GM21619 (cell line): ENCODE results near the gene RYR1.

ENCODE experiments used
- ATAC-seq: cut with Tn5 transposase; IDR thresholded peaks from one replicate; pipeline ENCODE4 v1.9.1; 2021; ENCODE audit not compliant: unreplicated experiment

The RYR1 gene

DNA sequence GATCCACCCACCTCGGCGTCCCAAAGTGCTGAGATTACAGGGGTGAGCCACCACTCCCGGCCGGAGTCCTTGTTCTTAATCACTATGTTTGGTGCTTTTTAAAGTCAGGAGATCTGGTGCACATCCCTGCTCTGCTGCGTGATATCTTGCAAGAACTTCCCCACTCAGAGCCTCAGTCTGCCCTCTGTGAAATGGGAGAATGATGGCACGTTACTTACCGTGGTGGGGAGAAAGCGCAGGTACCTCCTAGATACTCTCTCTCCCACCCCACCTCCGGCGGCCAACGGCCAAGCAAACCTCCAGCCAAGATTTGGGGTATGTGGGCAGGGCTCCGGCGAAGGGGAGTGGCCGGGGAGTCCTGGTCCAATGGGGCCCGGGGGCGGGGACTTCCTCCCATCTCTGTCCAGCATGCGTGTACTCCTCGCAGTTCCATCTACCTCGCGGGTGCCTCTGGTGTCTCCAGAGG is at the start of gene RYR1:
Gene RYR1, plus strand, starts transcription at position 424 of the 466 bp plus-strand sequence. CDS start 139 bp downstream, outside the sequence.
- no peak for ATAC-seq

DNA sequence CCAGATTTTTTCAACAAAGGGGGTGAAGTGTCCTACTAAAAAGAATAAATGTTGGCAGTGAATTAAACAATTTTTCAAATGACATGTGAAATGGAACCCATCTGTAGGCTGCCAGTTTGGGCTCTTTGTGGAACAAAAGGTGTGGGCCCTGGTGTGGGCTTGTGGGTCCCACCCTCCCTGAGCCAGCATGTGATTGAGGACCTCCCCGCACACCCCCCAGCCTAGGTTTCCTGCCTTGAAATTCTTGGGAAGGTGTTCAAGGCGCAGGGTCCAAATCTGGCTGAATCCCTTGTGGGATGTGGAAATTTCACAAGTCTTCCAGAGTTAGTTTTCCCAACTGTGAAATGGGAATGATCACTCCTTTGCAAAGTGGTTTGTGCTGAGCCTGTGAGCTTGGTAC is 49.7 kb upstream of the RYR1 start:
- ATAC-seq, result no peak

DNA sequence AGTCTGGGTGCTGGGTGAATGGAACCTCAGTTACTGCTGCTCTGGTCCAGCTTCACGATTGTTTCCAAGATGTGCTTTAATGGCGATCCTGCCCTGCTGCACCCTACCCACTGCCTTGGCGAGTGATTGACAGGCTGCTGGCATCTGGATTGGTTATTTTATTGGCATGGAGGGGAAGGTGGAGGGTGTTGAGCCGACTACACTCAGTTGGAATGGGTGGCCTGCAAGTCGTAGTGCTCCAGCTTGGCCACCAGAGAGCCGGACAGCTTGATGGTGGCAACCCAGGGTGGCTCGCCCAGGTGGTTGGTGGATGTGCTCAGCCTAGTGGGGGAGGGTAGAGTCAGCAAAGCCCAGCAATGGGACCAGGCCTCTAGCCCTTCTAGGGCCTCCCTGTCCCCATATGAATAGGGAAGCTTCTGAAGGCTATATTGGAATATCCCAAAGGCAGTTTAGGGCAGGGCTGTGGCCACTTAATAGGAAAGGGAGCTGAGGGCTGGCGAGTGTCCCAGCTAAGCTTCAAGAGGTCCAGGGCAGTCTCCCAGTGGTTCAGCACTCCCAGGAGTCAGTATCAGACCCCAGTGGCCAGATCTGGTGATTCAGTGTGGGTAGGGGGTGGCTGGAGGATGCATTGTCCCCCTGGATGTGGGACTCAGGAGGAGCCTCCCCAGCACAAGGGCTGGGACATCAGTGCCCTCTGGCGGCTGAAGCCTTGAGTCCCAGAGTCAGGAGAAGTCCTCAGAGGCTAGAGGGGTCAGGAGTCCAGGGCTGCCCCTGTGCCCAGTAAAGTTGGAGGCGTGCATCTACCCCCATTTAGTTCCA is 49.1 kb upstream of the RYR1 start:
- ATAC-seq, result no peak

DNA sequence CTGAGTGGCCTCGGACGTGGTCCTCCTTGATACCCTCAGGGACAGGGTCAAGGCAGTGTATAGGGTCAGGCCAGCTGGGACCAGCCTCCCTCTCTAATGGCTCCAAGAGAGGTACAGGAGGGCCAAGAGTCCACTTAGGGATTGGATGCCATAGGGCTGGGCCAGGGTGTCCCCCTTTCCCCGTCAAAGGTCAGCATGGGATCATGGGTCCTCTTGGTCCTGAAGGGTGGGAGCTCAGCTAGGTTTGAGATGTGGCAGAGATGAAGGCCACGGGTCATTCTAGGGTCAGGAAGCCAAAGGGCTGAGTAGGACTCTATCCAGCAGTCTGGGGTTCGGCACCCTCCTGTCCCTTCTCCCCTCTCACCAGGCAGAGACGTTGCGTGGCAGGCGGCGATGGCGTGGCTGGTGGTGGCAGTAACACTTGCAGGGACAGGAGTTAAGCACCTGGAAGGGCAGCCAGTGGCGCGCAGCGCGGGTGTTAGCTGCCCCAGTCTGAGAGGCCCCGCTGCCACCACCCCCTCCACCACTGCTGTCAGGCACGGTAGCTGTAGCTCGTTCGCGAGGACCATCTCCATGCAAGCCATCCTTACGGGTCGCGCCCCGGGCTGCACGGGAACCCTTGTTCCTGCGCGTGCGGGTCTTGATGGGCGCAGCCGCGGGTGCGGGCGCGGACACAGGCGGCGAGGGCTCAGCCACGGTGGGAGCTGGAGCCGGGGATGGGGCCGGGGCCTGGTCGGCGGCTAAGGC is 48.3 kb upstream of the RYR1 start:
- no peak for ATAC-seq

DNA sequence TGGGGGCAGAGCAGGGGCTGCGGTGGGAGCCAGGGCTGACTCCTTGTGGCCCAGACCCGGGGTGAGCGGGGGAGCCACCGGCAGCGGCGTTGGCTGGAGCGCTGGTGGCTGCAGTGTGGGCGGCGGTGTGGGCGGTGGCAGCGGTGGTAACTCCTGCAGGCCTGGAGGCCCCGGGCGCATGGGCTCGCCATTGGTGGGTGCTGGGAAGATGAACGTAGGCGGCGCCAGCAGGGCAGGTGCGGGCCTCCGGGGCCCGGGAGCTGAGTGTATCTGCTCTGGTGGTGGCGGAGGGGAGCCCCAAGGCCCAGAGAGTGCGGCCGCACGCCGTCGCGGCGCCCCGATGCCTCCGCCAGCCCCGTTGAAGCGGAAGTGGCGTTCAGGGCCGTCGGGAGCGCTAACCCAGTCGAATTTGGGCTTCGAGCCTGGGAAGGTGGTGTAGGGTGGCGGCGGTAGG is 47.7 kb upstream of the RYR1 start:
- no peak for ATAC-seq

DNA sequence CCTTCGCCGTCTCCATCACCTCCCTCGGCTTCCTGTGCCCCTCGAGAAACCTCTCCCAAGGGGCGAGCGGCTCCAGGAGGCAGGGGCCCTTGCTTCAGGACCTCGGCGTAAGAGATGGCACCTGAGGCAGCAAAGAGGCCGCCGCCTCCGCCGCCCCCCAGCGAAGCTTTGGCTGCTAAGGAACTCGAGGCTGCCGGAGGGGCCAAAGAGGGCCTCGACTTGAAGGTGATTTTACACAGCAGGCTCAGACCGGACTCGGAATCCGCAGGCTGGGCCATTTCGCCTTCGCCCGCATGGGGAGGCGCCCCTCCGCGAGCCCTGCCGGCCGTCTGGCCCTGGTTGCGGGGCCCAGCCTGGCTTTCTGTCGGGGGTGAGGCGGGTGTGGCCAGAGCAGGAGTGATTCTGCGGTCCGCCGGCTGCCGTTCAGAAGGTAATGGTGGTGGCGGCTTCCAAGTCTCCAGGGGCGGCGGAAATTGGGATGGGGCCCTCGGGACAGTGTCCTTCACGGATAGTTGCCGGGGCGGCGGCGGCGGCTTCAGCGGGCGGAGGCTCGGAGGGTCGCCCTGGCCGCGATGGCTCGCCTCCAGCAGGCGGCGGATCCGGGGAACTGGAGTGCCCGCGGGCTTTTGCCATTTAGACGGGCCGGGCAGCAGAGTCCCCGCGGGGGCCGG is 47.1 kb upstream of the RYR1 start:
- ATAC-seq, result no peak

DNA sequence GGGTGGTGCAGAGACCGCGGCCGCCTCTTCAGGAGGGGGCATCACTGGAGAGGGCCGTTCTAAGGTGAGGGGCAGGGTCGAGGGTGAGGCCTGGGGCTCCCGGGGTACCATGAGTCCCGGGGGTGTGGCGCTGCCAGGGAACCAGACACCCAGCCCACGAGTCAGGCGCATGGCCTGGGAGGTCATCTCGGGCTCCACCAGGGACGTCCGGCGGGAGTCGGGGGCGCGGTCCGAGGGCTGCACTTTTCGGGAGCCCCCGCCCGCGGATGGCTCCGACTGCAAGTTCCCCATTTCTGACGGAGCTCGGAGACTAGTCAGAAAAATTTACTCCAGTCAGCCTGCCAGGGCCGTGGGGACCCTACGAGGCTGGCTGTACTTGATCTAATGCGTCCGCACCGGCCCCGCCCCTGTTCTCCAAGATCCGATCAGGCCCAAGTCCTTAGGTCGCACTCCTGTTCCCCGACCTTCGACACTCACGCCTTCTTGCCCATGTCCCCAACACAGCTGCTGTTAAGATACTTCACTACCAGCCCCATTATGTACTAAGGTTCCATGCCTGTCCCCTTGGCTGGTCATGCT is 46.4 kb upstream of the RYR1 start:
- no peak for ATAC-seq

DNA sequence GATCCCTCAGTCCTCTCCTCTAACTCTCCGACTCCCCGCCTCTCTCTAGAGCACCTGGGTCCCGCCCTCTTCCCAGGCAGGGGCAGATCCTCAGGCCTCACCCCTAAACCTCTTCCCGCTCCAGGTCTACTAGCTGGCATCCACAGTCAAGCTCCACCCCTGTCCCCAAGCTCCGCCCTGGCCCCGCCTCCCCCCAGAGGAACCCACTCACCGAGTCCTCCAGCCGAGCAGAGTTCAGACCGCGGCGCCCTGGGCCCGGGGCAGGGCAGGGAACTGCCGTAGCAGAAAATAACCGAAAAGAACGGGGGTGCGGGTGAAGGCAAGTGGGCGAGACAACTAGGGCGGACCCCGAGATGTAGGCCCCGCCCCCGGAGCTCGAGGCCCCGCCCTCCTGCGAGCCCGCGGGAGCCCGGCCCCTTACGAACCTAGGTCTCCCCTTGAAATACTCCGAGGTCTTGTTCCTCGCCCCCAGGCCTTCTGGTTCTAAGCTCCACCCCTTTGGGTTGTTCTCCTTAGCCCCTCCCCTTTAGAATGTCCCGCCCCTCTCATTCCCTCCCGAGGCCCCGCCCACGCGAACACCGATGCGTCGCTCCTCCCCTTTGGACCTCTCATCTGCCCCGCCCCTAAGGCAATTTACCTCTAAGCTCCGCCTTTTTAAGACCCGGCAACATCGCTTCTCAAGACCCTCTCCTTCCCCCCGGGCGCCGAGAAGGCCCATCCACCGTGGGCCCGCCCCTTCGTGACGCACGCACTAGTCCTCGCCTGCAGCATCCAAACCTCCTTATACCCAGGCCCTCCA is 45.7 kb upstream of the RYR1 start, which contains the start of gene GGN:
Gene GGN, minus strand, starts transcription at position 485 of the 799 bp plus-strand sequence. CDS start 773 bp downstream, outside the sequence.
- no peak for ATAC-seq

DNA sequence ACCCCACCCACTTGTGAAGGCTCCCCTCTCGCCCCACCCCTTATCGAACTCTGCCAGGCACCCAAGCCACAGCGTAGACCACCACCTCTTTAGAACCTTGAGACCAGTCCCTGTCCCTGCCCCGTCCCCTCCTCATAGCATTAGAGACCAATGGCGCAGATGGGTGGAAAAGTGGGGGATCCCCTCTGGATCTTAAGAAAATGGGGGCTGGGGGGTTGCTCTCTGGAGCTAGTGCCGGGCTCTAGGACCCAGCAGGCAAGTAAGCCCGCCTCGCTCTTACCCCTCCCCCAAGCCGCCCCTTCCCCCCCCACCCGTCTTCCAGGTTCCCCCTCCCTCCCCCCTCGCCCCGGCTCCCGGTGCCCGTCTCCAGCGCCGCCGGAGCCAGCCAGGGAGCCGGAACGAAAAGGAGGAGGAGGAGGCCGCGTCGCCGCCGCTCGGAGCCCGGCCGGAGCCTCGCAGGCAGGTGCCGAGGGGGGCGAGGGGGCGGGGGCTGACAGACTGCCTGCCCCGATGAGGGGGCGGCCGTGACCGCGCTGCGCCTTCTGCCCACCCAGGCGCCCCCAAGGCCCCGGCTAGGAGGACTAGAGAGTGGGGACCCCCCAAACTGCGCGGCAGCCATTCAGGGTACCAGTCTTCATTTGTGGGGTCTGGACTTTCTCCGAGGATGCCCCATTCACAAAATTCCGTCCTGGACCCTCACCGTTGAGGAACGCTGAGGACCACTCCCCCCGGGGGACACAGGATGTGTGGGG is 45.0 kb upstream of the RYR1 start, which contains the start of gene SPRED3:
Gene SPRED3, plus strand, starts transcription at position 349 of the 752 bp plus-strand sequence. CDS start 1,606 bp downstream, outside the sequence.
- no peak for ATAC-seq

DNA sequence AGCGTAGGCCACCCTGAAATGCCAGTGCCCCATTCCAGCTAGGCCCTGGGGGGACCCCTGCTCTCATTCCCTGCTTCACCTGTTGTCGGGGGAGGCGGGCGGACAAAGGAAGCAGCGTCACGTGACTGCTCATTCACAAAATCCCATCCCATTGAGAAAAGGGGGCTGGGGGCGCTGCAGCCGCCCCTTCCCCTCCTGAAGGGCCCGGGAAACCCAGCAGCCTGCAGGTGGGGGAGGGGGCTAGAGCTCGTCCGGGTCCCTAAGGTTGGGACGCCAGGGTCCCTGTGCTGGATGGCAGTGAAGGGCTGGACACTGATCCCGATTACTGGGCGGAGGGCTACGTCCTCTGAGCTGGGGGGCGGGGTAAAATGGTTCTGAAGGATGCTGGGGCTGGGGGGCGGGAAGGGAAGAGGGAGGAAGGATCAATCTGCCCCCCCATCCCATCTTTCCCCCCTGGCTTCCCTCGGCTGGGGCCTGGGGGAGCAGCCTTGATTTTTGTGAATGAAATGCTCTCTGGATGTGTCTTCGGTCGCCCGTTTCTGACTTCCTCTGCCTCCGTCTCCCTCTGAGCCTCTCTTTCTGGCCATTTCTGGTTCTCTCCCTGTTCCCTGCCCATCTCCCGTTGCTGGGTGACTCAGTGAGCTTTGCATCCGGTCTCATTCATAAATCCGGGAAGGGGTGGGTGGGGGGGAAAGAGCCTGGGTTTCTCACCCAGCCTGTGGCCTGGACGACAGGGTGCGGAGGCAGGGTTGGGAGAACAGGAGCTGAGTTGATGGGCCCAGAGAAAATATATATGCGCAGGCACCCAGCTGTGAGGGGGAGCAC is 44.2 kb upstream of the RYR1 start:
- ATAC-seq, result no peak

DNA sequence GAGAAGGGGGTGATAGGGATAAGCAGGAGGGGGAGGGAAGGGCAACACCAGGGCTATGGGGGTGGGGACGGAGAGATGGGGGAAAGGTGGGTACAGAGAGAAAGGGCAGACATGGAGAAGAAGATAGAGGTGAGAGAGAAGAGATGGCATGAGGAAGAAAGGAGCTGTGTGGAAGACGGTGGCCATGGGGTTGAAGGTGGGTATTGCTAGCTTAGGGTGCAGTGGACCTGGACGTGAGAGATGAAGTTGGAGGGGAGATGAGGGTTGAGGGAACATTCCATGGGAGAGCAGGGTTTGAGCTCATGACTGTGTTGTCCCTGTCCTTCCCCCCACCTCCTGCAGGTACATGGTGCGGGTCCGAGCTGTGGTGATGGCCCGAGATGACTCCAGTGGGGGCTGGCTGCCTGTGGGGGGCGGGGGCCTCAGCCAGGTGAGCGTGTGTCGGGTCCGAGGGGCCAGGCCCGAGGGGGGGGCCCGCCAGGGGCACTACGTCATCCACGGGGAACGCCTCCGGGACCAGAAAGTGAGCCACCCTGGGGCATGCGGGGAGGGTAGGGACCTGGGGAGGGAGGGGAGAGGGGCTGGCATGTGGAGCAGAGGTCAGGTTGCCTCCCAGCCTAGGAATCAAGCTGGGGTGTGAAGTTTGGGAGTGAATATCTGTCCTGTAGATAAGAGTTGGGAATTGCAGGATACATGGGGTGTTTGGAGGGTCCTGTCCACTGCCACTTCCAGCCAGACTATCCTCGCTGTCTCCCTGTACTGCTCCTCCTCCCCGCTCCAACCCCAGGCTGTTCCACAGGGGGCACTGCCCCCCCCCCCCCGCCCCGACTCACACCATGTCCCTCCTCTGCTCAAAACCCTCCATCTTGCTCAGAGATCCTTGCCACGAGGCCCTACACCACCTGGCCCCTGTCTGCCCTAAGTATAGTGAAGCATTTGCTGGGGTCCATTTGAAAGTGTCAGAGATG is 43.2 kb upstream of the RYR1 start:
- no peak for ATAC-seq

DNA sequence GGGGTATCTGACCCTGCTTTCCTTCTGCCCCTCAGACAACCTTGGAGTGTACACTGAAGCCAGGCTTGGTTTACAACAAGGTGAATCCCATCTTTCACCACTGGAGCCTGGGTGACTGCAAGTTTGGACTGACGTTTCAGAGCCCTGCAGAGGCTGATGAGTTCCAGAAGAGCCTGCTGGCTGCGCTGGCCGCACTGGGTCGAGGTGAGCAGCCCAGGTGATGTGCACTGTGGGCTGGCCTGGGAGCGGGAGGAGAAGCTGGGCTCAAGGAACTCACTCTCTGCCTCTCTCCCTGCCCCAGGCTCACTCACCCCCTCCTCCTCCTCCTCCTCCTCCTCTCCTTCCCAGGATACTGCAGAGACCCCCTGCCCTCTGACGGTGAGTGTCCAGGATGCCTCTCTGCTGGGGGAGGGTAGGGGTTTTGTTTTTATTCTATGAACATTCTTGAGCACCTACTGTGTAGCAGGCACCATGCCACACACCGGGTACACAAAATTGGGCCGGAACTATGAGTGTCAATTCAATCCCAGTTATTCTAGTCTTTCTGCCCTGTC is 41.5 kb upstream of the RYR1 start:
- ATAC-seq, result no peak

DNA sequence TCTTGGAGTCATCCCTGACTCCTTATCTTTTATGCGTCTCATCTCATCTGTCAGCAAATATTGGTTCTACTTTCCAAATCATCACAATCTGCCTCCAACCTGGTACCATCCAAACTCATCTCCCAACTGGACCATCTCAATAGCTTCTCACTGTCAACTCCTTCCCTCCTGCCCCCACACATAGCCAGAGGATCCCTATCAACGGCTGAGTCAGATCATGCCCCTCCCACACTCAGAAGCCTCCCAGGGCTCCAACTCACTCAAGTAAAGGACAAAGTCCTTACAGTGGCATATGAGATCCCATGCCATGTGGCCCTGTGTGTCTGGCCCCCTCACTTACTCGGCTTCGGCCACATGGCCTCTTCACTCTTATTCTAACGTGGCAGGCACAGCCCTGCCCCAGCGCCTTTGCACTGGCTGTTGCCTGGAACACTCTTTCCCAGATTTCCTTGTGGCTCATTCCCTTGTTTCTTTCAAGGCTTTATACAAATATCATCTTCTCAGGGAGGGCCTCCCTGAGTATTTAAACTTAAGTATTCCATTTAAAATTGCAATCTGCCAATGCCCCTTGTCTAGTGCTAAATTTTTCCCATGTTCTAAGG is 40.7 kb upstream of the RYR1 start:
- ATAC-seq, result no peak

DNA sequence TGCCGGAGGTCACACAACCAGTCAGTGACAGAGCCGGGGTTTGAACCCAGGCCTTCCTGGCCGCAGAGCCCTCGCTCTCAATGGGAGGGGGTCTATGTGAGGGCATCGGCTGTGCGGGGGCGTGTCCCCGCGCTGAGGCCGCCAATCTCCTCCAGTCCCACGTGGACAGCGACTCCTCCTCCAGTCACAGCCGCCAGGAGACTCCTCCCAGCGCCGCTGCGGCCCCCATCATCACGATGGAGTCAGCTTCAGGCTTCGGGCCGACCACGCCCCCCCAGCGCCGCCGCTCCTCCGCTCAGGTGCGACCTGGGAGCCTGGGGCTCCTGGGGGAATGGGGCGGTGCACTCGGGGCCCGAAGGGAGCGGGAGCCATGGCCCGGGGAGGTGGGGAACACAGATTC is 39.0 kb upstream of the RYR1 start:
- no peak for ATAC-seq

DNA sequence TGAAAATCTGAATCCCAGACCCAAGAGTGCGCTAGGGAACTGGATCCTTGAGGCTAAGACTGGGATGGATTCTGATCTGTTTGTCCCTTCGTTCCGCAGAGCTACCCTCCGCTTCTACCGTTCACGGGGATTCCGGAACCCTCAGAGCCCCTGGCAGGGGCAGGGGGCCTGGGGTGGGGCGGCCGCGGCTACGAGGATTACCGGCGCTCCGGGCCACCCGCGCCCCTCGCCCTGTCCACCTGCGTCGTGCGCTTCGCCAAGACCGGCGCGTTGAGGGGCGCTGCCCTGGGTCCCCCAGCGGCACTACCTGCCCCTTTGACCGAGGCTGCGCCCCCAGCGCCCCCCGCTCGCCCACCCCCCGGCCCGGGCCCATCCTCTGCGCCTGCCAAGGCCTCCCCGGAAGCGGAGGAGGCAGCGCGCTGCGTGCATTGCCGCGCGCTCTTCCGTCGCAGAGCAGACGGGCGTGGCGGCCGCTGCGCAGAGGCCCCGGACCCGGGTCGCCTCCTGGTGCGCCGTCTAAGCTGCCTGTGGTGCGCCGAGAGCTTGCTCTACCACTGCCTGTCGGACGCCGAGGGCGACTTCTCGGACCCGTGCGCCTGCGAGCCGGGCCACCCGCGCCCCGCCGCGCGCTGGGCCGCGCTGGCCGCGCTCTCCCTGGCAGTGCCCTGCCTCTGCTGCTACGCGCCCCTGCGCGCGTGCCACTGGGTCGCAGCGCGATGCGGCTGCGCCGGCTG is 37.9 kb upstream of the RYR1 start:
- ATAC-seq, result no peak

DNA sequence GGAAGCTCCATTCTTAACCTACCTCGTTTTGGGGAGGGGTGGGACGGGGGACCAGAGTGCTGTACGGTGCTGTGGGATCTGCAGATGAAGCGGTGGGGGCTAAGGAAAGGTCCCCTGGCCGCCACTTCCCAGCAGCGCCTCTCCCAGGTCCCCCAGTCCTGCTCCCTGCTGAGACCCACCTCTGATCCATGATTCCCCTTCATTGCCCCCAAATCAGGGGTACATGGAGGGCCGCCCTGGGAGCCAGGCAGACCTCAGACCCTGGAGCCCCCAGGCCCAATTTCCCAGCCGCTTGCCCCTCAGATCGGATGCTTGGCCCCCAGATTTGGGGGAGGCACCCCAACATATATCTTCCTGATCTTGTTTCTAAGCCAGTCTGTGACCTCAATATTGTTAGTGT is 34.4 kb upstream of the RYR1 start:
- no peak for ATAC-seq
